SK-N-MC (cell line): ENCODE data around the gene GPR65.

Experiments used
- EZH2 ChIP-seq: fragments of 200-600 bp; sonication (generic); IDR thresholded peaks from one replicate; pipeline ENCODE4 v1.6.1; 2017; ENCODE audit warnings: antibody characterized with exemption
- FOXP2 ChIP-seq: optimal IDR thresholded peaks from 2 replicates; pipeline ENCODE3; 2011; ENCODE audit warnings: mild to moderate bottlenecking, moderate library complexity; ENCODE audit not compliant: insufficient read depth; ENCODE audit errors: extremely low read length, control extremely low read depth
- POLR2AphosphoS5 ChIP-seq: IDR thresholded peaks from 2 replicates; pipeline ENCODE4 v1.6.1; 2012; ENCODE audit warnings: mild to moderate bottlenecking, low read depth, low read length, borderline replicate concordance

GRCh38 chr14:88025313-88025712 is 20.4 kb downstream of the GPR65 start:
- TF ChIP-seq EZH2 (no peak), FOXP2 (no peak), POLR2AphosphoS5 (no peak)
